GM18499 (cell line): ENCODE measurements around the gene ARMH1.

Source experiments
- ATAC-seq: cut with Tn5 transposase; IDR thresholded peaks from one replicate; pipeline ENCODE4 v1.9.1; 2021; ENCODE audit warnings: moderate number of reproducible peaks; ENCODE audit not compliant: insufficient read depth, unreplicated experiment

Gene ARMH1

DNA sequence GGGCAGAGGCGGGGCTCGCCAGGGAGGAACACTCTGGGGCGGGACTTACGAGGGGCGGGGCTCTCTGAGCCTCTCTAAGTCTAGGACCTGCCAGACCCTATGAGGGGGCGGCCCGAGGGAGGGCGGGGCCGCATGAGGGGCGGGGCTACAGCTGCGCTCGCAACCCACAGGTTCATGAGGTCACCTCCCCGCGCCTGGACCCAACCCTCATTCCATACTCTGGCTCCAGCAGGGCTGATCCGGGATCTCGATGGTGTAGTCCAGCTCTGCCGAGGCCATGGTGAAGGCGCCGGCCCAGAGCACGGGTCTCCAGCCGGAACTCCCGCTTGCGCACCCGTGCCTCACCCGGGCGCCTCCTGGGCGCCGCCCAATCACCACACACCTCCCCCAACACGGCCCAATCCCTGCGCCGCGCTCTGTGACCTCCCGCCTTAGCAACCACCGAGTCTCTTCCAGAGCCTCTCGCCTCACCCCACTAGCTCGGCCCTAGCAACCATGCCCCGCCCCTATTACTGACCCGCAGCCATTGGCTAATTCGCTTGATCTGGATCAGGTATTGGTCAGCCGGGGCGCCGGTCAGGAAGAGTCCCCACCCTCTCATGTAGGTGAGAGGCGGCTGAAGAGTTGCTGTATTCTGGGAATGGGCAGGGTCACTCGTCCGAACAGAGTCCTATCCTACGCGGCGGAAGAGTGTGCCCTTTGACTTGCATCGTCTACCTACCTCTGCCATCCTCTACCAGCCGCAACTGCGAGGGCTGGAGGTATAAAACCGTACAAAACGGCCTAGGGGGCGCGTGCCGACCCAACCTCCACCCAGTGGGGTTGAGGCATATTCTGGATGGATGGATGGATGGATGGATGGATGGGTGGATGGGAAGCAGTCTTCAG is at the start of gene ARMH1, which contains the start of gene TMEM53:
TSS of gene ARMH1 (plus strand) at position 602 of the 888 bp plus-strand sequence. CDS start 14,984 bp downstream, outside the sequence.
TSS of gene TMEM53 (minus strand) at position 369 of the 888 bp plus-strand sequence. CDS start at position 279, 90 bp downstream.
- peak; percentile 81 for ATAC-seq

DNA sequence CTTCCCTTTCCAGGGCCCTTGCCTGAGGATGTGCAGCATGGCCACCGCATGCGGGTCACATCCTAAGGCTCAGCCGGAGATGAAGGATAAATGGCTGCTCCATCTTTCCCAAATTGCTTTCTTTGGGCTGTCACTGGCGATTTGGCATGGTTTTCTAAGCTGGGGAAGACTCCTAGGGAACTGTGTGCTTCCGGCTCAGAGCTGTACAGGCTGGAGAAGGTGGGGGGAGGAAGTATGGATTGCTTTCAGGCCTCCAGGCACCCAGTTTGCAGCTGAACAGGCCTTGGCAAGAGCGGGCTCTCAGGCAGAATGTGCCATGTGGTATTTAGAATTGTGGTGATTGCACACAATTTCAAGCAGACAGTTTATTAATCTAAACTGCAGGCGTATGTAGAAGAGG is 49.2 kb upstream of the ARMH1 start:
- ATAC-seq = no peak

DNA sequence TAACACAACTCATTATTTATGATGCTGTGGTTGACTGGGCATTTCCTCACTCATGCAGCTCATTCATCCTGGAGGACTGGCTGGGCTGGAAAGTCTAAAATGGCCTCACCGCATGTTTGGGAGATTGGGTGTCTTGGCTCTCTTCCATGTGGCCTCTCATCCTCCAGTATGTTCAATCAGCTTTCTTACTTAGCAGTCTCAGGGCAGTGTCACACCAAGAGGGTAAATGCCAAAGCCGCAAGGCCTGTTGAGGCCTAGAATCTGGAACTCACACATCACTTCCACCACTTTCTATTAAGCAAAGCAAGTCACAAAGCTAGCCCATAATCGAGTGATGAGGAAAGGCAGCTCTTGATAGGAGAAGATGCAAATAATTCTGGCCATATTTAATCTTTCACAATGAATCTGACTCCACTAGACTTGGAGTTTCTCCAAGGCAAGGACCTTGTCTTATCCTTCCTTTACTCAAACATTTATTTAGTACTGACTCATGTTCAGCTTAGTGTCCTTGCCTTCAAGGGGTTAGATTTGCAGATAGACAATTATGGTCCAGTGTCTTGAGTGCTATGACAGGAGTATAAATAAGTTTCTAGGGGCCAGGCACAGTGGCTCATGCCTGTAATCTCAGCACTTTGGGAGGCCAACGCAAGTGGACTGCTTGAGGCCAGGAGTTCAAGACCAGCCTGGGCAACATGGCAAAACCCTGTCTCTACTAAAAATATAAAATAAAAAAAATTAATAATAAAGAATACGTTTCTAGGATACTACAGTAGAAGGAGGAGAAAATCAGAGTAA is 45.4 kb upstream of the ARMH1 start:
- ATAC-seq = no peak

DNA sequence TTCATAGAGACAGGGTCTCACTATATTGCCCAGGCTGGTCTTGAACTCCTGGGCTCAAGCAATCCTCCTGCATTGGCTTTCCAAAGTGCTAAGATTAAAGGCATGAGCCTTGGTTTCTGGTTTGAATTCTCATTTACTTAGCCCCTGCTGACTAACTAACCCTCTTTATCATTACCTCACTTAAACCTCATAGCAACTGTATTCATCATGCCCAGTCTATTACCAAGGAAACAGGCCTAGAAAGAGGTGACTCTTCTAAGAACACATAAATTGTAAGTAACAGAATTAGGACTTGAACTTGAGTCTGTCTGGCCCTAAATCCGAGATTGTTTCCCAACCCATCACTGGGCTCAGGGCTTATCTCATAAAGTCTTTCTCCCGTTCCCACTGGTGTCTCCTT is 44.4 kb upstream of the ARMH1 start:
- ATAC-seq = no peak

DNA sequence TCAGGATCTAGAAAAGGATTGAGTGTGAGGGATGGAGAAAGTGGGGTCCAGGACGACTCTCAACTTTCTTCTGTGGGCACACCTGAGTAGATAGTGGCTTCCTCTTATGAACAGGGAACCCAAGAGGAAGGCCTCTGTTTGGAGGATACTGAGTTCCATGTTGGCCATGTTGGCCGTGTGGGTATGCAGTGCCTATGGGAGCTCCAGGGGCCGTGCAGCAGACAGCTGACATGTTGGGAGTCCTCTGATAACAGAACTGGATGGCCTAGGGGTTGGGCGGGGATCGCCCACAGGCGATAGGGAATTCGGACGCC is 43.2 kb upstream of the ARMH1 start:
- no peak for ATAC-seq

DNA sequence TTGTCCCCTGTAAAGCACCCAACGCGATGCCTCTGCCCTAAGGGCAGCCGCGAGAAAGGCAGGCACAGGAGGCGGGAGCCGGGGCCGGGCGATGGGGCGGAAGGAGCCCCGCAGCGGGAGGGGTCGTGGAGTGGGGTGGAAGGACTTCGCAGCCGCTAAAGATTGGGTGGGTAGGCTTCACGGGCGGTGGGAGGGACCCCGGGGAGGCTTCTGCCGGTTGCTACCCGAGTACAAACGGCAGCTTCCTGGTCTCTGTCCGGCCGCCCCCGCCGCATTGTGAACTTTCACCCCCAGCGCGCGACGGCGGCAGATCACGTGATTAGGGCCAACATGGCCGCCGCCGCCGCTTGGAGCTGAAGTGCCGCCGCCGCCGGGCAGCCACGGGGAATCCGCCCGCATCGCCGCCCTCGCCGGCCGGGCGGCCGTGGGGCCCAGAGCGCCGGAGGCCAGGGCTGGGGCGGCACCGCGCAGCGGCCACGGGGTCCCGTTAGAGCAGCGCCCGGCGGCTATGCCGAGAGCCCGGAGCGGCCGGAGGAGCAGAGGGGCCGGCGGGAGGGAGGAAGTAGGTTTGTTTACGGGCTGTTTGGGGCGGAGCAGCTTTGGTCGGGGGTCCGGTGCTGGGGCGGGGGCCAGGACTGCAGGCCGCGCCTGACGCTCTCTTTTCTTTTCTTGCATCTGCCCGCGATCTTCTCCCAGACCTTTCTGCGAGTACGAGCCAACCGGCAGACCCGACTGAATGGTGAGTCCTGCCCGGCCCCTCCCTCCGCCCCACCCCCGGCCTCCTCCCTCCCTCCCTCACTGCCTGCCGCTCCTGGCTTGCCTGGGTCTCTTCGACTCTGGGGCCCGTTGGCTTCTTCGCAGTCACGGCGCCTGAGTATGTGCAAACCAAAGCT is 42.6 kb upstream of the ARMH1 start:
- no peak for ATAC-seq

DNA sequence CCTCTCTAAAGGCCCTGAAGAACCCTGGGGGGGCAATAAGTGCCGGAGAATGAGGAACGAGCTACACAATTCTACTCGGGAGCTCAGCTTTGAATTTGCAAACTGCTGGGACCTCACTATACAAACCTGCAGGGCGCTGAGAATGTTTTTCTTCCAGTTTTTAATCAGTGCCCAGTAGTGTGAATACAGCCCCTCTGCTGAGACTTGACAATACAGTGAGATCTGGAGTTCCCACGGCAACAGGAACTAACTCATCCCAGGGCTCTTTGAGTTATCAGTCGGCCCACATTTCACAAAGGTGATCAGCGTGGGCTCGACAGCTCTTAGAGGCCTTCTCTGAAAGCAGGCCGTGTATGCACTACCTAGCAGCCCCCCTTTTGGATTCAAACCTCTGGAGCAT is 41.9 kb upstream of the ARMH1 start:
- no peak for ATAC-seq

DNA sequence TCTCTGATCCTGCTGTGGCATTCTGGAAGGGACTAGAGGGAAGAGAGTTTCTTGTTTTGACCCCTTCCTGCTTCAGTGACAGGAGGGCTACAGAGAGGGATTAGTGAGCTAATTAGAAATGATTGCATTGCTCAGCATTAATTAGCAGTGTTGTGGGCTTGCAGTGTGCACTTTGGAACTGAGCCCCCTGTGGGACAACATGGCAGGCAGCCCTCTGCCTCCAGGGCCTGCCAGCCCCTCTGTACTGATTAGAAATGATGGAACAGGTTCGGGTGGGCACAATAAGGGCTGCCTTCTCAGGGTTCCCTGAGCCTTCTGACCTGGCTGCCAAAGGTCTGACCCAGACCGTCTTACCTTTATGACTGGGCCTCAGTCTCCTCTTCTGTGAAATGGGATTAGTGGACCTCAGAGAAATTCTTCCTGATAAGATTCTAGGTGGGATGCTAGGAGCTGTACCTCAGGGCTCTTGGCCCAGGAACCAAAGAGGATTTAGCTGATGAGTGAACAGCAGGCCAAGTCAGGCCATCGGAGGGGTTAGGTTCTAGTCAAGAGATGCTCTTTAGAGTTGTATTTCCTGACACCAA is 39.8 kb upstream of the ARMH1 start:
- ATAC-seq = no peak

DNA sequence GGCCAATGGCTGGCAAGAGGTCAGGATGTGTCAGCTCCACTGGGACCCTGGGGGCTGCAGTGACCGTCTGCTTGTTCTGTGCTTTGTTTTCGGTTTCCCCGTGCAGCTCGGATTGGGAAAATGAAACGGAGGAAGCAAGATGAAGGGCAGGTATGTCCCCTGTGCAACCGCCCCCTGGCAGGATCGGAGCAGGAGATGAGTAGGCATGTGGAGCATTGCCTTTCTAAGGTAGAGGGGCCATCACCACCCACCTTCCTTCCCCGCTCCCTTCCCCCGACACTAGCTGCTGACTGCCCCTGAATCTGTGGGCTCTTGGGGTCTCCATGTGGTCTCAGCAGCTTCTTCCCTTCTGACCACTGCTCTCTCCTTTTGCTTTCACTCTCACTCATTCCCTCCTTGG is 39.1 kb upstream of the ARMH1 start:
- ATAC-seq = no peak

DNA sequence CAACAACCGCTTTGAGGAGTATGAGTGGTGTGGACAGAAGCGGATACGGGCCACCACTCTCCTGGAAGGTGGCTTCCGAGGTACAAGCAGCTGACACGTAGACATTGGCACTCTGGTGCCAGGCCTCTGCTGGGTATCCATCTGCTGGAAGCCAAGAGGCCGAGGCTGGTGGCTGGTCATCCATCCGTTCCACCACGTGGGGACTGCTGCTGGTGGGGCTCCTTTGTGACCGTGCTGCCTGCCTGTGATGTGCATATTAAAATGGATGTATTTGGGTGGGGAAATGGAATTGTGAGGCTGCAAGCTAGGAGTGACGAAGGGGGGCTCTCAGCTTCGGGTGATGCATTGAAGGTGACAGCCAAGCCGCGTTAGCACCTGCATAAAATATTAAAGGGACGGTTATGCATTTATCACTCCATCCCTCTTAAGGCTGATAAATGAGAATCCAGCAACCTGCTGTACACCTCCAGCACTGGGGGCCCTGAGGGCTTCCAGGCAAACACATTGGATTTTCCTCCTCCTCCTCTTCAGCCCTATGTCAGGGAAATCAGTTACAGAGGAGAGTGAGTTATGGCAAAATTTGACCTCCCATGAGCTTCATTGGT is 38.3 kb upstream of the ARMH1 start:
- ATAC-seq = no peak

DNA sequence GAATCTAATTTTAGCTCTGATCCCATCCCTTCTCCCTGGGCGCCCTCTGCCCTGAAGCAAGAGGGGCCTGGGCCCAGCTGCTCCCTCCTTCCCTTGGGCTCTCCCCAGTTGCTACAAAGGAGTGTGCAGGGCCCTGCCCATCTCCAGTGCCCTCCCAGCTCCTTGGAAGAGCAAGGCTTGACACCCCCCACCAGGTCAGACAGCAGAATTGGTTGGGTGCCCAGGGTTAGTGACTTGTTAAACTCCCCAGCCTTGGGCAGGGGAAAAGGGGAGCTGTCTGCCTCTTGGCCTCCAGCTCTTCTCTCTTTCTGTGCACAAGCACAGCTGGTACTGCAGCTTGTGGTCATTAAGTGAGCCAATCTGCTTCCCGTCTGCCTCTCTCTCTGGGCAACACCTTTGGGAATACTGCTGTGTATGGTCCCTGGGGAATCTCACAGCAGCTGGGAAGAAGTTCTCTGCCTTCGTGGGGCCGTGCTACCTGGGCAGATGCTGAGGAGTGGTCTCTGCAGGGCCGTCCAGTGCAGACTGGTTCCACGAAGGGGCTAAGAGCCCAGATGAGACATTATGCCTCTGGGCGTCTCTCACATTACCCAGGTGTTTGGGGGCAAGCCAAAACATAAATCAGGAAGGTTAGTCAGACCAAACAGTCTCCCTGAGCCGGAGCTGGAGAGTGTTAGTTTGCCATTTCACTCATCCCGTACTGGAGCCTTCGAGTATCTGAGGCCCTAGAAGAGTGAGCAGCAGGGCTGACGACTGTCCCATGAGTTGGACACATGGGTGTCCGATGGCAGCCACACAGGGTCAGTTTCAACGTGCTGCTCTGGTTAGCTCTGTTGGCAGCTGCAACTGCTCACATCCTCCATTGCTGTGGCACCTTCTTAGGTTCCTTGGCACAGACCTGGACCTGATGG is 37.6 kb upstream of the ARMH1 start:
- no peak for ATAC-seq

DNA sequence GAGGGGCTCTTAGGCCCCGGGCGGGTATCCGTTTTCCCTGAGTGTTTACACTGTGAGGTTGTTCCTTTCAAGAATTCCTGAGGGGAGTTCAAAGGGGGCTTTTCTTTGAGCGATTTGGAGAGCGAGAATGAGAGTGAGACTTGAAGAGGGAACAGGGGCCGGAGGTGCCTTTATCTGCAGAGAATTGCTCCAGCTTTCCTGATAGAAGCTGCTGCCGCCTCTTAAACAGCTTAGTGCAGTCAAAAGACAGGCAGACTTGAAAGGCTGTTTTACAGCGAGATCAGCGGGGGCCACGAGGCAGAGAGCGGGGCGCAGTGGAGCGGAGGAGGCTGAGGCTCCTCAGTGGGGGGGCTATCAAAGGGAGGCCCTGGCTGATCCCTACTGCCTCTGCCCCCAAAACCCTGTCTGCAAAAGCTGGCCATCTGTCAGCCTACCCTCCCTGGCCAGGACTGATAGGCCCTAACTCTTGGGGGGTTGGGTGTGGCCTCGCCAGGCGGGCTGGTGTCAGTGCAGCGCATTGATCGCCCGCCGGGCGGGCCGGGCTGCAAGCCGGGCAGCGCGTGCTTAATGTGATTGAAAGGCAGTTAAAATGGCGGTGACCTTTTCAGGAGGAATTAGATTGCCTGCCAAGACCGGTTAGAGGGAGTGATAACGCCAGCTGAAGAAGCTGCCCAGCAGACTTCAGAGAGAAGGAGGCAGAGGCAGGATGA is 36.7 kb upstream of the ARMH1 start:
- no peak for ATAC-seq

DNA sequence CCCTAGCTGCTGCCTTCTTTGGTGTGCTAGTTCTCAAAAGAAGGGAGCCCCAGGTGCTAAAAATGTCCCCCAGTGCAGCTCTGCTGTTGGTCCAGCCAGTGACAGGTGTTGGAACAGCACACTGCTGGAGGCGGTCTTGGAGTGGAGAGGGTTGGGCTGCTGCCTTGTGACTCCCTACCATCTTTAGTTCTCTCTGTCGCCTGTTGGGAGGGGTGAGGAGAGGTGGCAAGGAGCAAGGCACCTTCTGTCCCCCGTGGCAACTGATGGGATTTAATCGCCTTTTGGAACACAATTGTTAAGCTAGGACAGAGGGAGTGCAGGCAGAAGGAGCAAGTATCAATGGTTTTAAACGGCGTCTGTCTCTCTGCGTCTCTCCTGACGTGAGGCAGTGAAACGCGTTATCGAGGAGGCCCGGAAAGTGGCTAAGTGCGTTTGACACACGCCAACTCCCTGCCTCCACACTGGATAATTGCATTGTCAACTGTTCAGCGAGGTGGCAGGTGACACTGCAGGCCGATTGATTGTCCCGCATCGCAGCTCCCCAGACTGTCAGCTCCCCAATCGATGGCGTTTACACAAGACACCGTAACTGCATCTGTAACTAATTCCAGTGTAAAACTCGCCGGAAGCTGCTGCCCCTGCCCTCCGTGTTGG is 34.2 kb upstream of the ARMH1 start:
- ATAC-seq = no peak

DNA sequence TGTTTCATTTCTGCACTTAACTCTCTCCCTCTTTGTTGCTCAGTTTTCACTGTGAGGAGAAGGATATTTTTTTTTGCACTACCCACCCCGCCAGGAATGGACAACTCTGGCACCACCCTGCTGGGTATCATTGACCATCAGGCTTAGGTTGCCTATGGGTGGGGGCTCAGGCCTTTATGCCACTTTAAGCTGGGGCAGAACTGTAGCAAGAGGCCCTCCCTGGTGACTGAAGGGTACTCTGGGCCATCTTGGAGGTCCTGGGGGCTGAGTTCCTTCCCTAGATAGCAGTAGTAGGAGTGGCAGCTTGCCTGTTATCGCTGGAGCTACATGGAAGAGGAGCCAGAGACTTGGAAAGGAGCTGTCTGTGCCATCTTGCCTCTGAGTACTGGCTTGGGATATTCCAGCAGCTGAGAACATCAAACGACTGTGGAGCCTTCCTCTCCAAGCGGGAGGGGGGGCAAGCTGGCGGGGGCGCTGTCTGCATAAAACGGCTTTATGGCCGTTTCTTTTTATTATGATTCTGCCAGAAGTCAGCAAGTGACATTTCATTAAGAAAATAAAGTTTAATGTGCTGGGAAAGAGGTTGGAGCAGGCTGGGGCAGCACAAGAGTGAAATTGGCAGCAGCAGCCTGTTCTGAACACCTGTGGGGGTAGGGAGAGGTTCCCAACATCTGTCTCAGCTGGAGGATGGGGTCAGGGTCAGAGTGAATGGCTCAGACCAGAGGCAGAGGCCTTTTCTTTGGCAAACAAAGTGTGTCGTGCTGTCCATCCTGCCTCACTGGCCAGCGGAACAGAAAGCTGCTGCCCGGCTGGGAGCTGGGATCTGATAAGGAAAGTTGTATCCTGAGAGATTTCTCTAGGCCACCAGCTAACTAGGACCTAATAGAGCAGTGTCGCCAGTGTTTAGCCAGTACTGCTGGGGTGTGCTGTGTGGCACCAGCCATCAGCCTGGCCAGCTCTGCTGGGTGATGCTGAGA is 33.1 kb upstream of the ARMH1 start:
- ATAC-seq = no peak

DNA sequence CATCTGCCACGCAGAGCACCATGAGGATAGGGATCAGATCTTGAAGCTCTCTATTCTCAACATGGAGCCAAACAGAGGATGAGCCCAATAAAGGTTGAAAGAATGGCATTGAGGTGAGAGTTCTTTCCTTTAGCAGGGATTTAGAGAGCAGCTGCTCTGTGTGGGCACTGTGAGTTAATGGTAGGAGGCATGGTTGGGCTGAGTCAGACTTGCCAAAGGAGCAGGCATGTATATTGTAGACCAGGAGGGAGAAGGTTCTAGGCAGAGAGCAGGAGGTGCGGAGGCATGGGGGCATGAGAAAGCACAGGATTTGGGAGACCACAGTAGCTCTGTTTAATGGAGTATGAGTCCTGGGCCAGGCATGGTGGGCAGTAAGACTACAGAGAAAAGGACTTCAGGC is 32.3 kb upstream of the ARMH1 start:
- no peak for ATAC-seq

DNA sequence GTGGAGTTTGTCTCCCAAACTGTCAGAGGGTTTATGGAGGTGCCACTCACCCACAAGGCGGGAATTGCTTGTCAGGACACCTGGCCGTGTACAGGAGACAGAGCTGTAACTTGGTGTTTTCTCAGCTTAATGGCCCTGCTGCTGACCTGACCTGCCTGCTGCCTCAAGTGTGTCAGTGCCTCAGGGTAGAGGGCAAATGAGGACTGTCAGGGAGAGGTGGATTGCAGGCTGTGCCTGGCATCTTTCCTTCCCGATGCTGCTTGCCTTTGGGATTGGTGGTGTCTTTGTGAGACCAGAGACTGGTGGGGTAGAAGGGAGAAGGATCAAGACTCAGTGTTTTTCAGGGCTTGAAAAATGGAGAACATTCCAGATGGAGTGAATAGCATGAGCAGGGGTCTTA is 31.6 kb upstream of the ARMH1 start:
- ATAC-seq = no peak
